Caco-2 (cell line): ENCODE results near the gene HIPK2. TPM values are rescaled to one million over a fixed set of nuclear protein-coding genes. Genes with fewer than 3 reads are reported as not detected.

Experiments
- BruUV-seq: library from RNA; stranded (reverse); fragments of 400-500 nt; replicated peaks from 2 replicates; lab custom pipeline; 2021; lab: Mats Ljungman, UMichigan
- CTCF ChIA-PET: fragments of 300-600 bp; sonication (Branson Sonifier 250); formaldehyde crosslinking; loops from one replicate; lab custom pipeline; 2022; ENCODE audit warnings: antibody characterized with exemption; lab: Charles Lee
- POLR2A ChIA-PET: fragments of 300-600 bp; sonication (Branson Sonifier 250); formaldehyde crosslinking; loops from one replicate; lab custom pipeline; 2022; ENCODE audit warnings: antibody characterized with exemption; lab: Charles Lee
- DNase-seq, 2 experiments: peaks; one replicate each; pipeline versions ENCODE4 v3.0.0 to v3.0.0-alpha.2; 2020 to 2022
- H3K27me3 ChIP-seq: replicated peaks from 2 replicates; pipeline ENCODE4 v1.6.0; 2011; ENCODE audit warnings: low read length; ENCODE audit not compliant: control insufficient read depth, insufficient read depth
- H3K36me3 ChIP-seq: 2 replicates; pipeline ENCODE4 v1.5.1; 2011; ENCODE audit warnings: low read length; ENCODE audit not compliant: control insufficient read depth, insufficient read depth
- H3K4me1 ChIP-seq: fragments of 250-450 bp; sonication (Bioruptor Pico); 2 replicates; pipeline ENCODE4 v1.5.1; 2020; ENCODE audit warnings: mild to moderate bottlenecking
- H3K4me3 ChIP-seq: 2 replicates; pipeline ENCODE4 v1.5.1; 2011; ENCODE audit warnings: low read depth, mild to moderate bottlenecking, control low read depth, low read length
- H3K9me3 ChIP-seq: fragments of 250-450 bp; sonication (Bioruptor Pico); 2 replicates; pipeline ENCODE4 v1.5.1; 2020; ENCODE audit warnings: mild to moderate bottlenecking, moderate library complexity
- H3K27ac Mint-ChIP-seq: one replicate; pipeline ENCODE4 v1.8.0; 2022; ENCODE audit warnings: mixed read lengths; ENCODE audit not compliant: unreplicated experiment
- H3K27me3 Mint-ChIP-seq: one replicate; pipeline ENCODE4 v1.8.0; 2022; ENCODE audit warnings: mixed read lengths; ENCODE audit not compliant: insufficient read depth, unreplicated experiment
- H3K36me3 Mint-ChIP-seq: one replicate; pipeline ENCODE4 v1.8.0; 2022; ENCODE audit warnings: mild to moderate bottlenecking, mixed read lengths; ENCODE audit not compliant: insufficient read depth, unreplicated experiment
- H3K4me1 Mint-ChIP-seq: one replicate; pipeline ENCODE4 v1.8.0; 2022; ENCODE audit warnings: low read depth, mixed read lengths; ENCODE audit not compliant: unreplicated experiment
- H3K4me3 Mint-ChIP-seq: one replicate; pipeline ENCODE4 v1.8.0; 2022; ENCODE audit warnings: mild to moderate bottlenecking, moderate library complexity, mixed read lengths; ENCODE audit not compliant: unreplicated experiment
- H3K9me3 Mint-ChIP-seq: one replicate; pipeline ENCODE4 v1.8.0; 2022; ENCODE audit warnings: mixed read lengths; ENCODE audit not compliant: unreplicated experiment
- CTCF ChIP-seq, 2 experiments: fragments of 200-600 bp in 1 of 2; IDR thresholded peaks; 1 replicate in 1 of 2; 2 replicates in 1 of 2; pipeline versions ENCODE4 v1.5.1 to v1.8.0; 2011 to 2022; ENCODE audit warnings: antibody characterized with exemption in 1 of 2, control low read depth in 1 of 2, inconsistent platforms in 1 of 2, low read depth in 1 of 2, low read length in 1 of 2, mild to moderate bottlenecking in 1 of 2, moderate library complexity in 1 of 2; ENCODE audit not compliant: insufficient read depth in 1 of 2, severe bottlenecking in 1 of 2, unreplicated experiment in 1 of 2
- intact Hi-C: fragments of 100-400 bp; cut with micrococcal nuclease; formaldehyde crosslinking; loops from one replicate; pipeline ENCODE4 v1.10.0; 2022; ENCODE audit not compliant: unreplicated experiment
- total RNA-seq: library from RNA; stranded (reverse); gene quantifications from 2 replicates; pipeline ENCODE4 v1.2.3, GENCODE V29; 2022

Gene HIPK2
- total RNA-seq, 1 experiment from 2014 or later: 42.8 TPM

- Histone ChIP-seq H3K9me3 (no peaks in the 10 kb centered on the region), H3K36me3 (no peaks in the 10 kb centered on the region), H3K4me3 (no peak overlapping the region), H3K4me1 (no peaks in the 10 kb centered on the region), H3K27me3 (no peaks in the 10 kb centered on the region)
- DNase-seq: no peak
- Mint-ChIP-seq H3K4me1 (no peaks in the 10 kb centered on the region), H3K27ac (no peak overlapping the region), H3K4me3 (peak overlapping the region; percentile 18), H3K27me3 (peaks cover 9% of the 10 kb centered on the region), H3K36me3 (no peaks in the 10 kb centered on the region), H3K9me3 (no peaks in the 10 kb centered on the region)
- intact Hi-C loops: no loop called here
- CTCF ChIA-PET: no interaction called here
- TF ChIP-seq CTCF (IDR thresholded peaks at IDR 0.05; ENCODE audit: insufficient read depth in 1 of 2, low read depth in 1 of 2, low read length in 1 of 2, severe bottlenecking in 1 of 2, unreplicated experiment in 1 of 2): no peak
- BruUV-seq: no TSS peak
- POLR2A ChIA-PET: no interaction called here
Measured at GRCh38 chr7:139521439-139521838, 256.4 kb downstream of the HIPK2 start.

- no peak for DNase-seq
- CTCF ChIA-PET: no interaction called here
- no peak for TF ChIP-seq CTCF (IDR thresholded peaks at IDR 0.05; ENCODE audit: insufficient read depth in 1 of 2, low read depth in 1 of 2, low read length in 1 of 2, severe bottlenecking in 1 of 2, unreplicated experiment in 1 of 2)
- H3K27ac Mint-ChIP-seq: no peak overlapping the region
- no TSS peak for BruUV-seq
- no peak overlapping the region for H3K4me3 Mint-ChIP-seq
- POLR2A ChIA-PET: no interaction called here
- no peaks in the 10 kb centered on the region for H3K4me1 ChIP-seq
- H3K36me3 ChIP-seq: no peaks in the 10 kb centered on the region
- H3K27me3 Mint-ChIP-seq: peaks cover 4% of the 10 kb centered on the region
- no peaks in the 10 kb centered on the region for H3K4me1 Mint-ChIP-seq
- no peaks in the 10 kb centered on the region for H3K27me3 ChIP-seq
- no peaks in the 10 kb centered on the region for H3K9me3 ChIP-seq
- intact Hi-C loops: no loop called here
- H3K9me3 Mint-ChIP-seq: no peaks in the 10 kb centered on the region
- no peak overlapping the region for H3K4me3 ChIP-seq
- H3K36me3 Mint-ChIP-seq: no peaks in the 10 kb centered on the region
Measured at GRCh38 chr7:139515266-139515665, 262.5 kb downstream of the HIPK2 start.

Other genes starting within 250 kb of the HIPK2 start
- gene TBXAS1, start 51.3 kb upstream of the HIPK2 start, total RNA-seq: 1.2 and 1.6 TPM in 2 replicates